ENCODE data around the gene CST5.

GRCh38 chr20:23918896-23919295 is 39.3 kb upstream of the CST5 start:
- TF ChIP-seq, protein P1, sequence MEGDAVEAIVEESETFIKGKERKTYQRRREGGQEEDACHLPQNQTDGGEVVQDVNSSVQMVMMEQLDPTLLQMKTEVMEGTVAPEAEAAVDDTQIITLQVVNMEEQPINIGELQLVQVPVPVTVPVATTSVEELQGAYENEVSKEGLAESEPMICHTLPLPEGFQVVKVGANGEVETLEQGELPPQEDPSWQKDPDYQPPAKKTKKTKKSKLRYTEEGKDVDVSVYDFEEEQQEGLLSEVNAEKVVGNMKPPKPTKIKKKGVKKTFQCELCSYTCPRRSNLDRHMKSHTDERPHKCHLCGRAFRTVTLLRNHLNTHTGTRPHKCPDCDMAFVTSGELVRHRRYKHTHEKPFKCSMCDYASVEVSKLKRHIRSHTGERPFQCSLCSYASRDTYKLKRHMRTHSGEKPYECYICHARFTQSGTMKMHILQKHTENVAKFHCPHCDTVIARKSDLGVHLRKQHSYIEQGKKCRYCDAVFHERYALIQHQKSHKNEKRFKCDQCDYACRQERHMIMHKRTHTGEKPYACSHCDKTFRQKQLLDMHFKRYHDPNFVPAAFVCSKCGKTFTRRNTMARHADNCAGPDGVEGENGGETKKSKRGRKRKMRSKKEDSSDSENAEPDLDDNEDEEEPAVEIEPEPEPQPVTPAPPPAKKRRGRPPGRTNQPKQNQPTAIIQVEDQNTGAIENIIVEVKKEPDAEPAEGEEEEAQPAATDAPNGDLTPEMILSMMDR (IDR thresholded peaks at IDR 0.05): no peak
- TF ChIP-seq POLR2A (IDR thresholded peaks at IDR 0.05) (no peak), EP300 (IDR thresholded peaks at IDR 0.05) (no peak)

Data from ovary (tissue), 3 donors.